GM23338 (cell line): ENCODE data around the gene SLCO3A1. TPM values are rescaled to one million over a fixed set of nuclear protein-coding genes. Genes with fewer than 3 reads are reported as not detected.

Experiments
- ATAC-seq: fragments of 200-7000 bp; cut with Tn5 transposase; 3 replicates; pipeline ENCODE4 v1.9.1; 2020
- DNase-seq: peaks from one replicate; pipeline ENCODE4 v3.0.0-alpha.2; 2015; ENCODE audit warnings: low spot score
- H2AFZ ChIP-seq: fragments of 200-600 bp; sonication (generic); 2 replicates; pipeline ENCODE4 v1.8.0; 2016; ENCODE audit warnings: antibody characterized with exemption, mild to moderate bottlenecking, moderate library complexity
- H3F3A ChIP-seq: fragments of 200-600 bp; sonication (generic); replicated peaks from 2 replicates; pipeline ENCODE4 v1.8.0; 2017; ENCODE audit warnings: antibody characterized with exemption, mixed run types, low read depth
- H3K27ac ChIP-seq: fragments of 200-600 bp; sonication (generic); 2 replicates; pipeline ENCODE4 v1.6.1; 2016; ENCODE audit warnings: low read depth
- H3K27me3 ChIP-seq: fragments of 200-600 bp; sonication (generic); 2 replicates; pipeline ENCODE4 v1.8.0; 2016; ENCODE audit warnings: mild to moderate bottlenecking, mixed run types, moderate library complexity; ENCODE audit not compliant: insufficient read depth
- H3K36me3 ChIP-seq: fragments of 200-600 bp; sonication (generic); 2 replicates; pipeline ENCODE4 v1.8.0; 2016; ENCODE audit warnings: mild to moderate bottlenecking; ENCODE audit not compliant: insufficient read depth
- H3K4me1 ChIP-seq: fragments of 200-600 bp; sonication (generic); 2 replicates; pipeline ENCODE4 v1.8.0; 2016; ENCODE audit warnings: mild to moderate bottlenecking, moderate library complexity; ENCODE audit not compliant: insufficient read depth
- H3K4me2 ChIP-seq: fragments of 200-600 bp; sonication (generic); 2 replicates; pipeline ENCODE4 v1.7.1; 2017; ENCODE audit warnings: mixed run types
- H3K4me3 ChIP-seq: fragments of 200-600 bp; sonication (generic); 2 replicates; pipeline ENCODE4 v1.6.1; 2016; ENCODE audit warnings: mixed run types
- H3K79me2 ChIP-seq: fragments of 200-600 bp; sonication (generic); replicated peaks from 2 replicates; pipeline ENCODE4 v1.8.0; 2017; ENCODE audit warnings: mild to moderate bottlenecking; ENCODE audit not compliant: insufficient read depth
- H3K9me2 ChIP-seq: fragments of 200-600 bp; sonication (generic); 2 replicates; pipeline ENCODE4 v1.8.0; 2017; ENCODE audit not compliant: insufficient read depth
- H4K20me1 ChIP-seq: fragments of 200-600 bp; sonication (generic); replicated peaks from 2 replicates; pipeline ENCODE4 v1.8.0; 2017; ENCODE audit warnings: mild to moderate bottlenecking; ENCODE audit not compliant: insufficient read depth
- H3K27ac Mint-ChIP-seq: 2 replicates; pipeline ENCODE4 v1.8.0; 2020; ENCODE audit warnings: inconsistent platforms, mild to moderate bottlenecking, moderate library complexity, mixed read lengths
- H3K27me3 Mint-ChIP-seq: 3 replicates; pipeline ENCODE4 v1.8.0; 2022; ENCODE audit warnings: low read depth, mild to moderate bottlenecking, moderate library complexity, mixed read lengths, inconsistent platforms; ENCODE audit not compliant: insufficient read depth, poor library complexity
- H3K36me3 Mint-ChIP-seq: 3 replicates; pipeline ENCODE4 v1.8.0; 2021; ENCODE audit warnings: low read depth, mild to moderate bottlenecking, inconsistent platforms, moderate library complexity, mixed read lengths
- H3K4me1 Mint-ChIP-seq: 3 replicates; pipeline ENCODE4 v1.8.0; 2020; ENCODE audit warnings: mild to moderate bottlenecking, inconsistent platforms, mixed read lengths
- H3K4me3 Mint-ChIP-seq: 3 replicates; pipeline ENCODE4 v1.8.0; 2021; ENCODE audit warnings: moderate library complexity, mild to moderate bottlenecking, inconsistent platforms, mixed read lengths
- H3K9me3 Mint-ChIP-seq: 3 replicates; pipeline ENCODE4 v1.8.0; 2020; ENCODE audit warnings: moderate library complexity, mild to moderate bottlenecking, inconsistent platforms, mixed read lengths
- CTCF ChIP-seq, 2 experiments: fragments of 200-600 bp in 1 of 2; sonication (generic) in 1 of 2; conservative IDR thresholded peaks; 2 replicates each; pipeline versions ENCODE4 v1.5.1 to v1.6.1; 2016 to 2017; ENCODE audit warnings: antibody characterized with exemption in 2 of 2, low read depth in 2 of 2, mild to moderate bottlenecking in 2 of 2, moderate library complexity in 1 of 2
- POLR2AphosphoS5 ChIP-seq: IDR thresholded peaks from 2 replicates; pipeline ENCODE4 v1.6.1; 2016; ENCODE audit warnings: antibody characterized with exemption, low read depth
- REST ChIP-seq: IDR thresholded peaks from one replicate; pipeline ENCODE4 v1.6.1; 2018; ENCODE audit warnings: antibody characterized with exemption; ENCODE audit not compliant: unreplicated experiment
- ZNF462 ChIP-seq: fragments of 250-450 bp; sonication (Bioruptor Pico); IDR thresholded peaks from 2 replicates; pipeline ENCODE4 v1.5.0; 2020; ENCODE audit warnings: mild to moderate bottlenecking, moderate library complexity
- polyA plus RNA-seq: library from polyadenylated mRNA; unstranded; fragments of >200 nt; fragmentation: Nextera tagmentation; extraction: Ambion mirVana; gene quantifications from 2 replicates; pipeline ENCODE4 v1.2.1, GENCODE V29; 2016
- total RNA-seq: library from RNA; depleted of rRNA; stranded (reverse); fragments of >200 nt; shearing (Covaris generic); gene quantifications from 2 replicates; pipeline ENCODE4 v1.2.3, GENCODE V29; 2014

SLCO3A1 gene
- total and polyA plus RNA-seq, 2 experiments from 2014 or later: 7.3 to 9.4 TPM

- no peak for TF ChIP-seq ZNF462 (CRISPR knock-in tag)
- TF ChIP-seq POLR2AphosphoS5: no peak
Measured at GRCh38 chr15:92102395-92102755, 248.9 kb downstream of the SLCO3A1 start (continued).

- H3K27me3 Mint-ChIP-seq: peaks cover 11% of the 10 kb centered on the region
- ATAC-seq (peak; percentile 15; the same call in 2 of the 3 replicates), DNase-seq (peak; percentile 25)
- H3K36me3 Mint-ChIP-seq: peaks cover 12% of the 10 kb centered on the region; the same call in 2 of the 3 replicates
- no peaks in the 10 kb centered on the region for H4K20me1 ChIP-seq
- H3K9me2 ChIP-seq: no peaks in the 10 kb centered on the region
- no peak overlapping the region for H3K27ac Mint-ChIP-seq
- H3F3A ChIP-seq: no peaks in the 10 kb centered on the region
- no peaks in the 10 kb centered on the region for H3K79me2 ChIP-seq
- no peak overlapping the region for H3K4me2 ChIP-seq
- peaks cover 19% of the 10 kb centered on the region for H3K4me1 ChIP-seq
- no peak overlapping the region for H3K4me3 Mint-ChIP-seq
- no peak overlapping the region for H3K4me3 ChIP-seq
- no peak overlapping the region for H3K27ac ChIP-seq
- H3K4me1 Mint-ChIP-seq: peaks cover 49% of the 10 kb centered on the region
- peaks cover 2% of the 10 kb centered on the region; the same call in 1 of the 3 replicates for H3K9me3 Mint-ChIP-seq
- peak in 1 of 2 experiments; percentile 49; a peak in 2 of 4 replicates for TF ChIP-seq CTCF (conservative IDR thresholded peaks at IDR 0.05; ENCODE audit: low read depth in 2 of 2)
- no peak for TF ChIP-seq REST
- H3K36me3 ChIP-seq: no peaks in the 10 kb centered on the region
- H2AFZ ChIP-seq: no peak overlapping the region
- no peaks in the 10 kb centered on the region for H3K27me3 ChIP-seq
Measured at GRCh38 chr15:92104072-92104471, 250.6 kb downstream of the SLCO3A1 start.
